Measurements from ENCODE around the gene OSBPL9.

DNA sequence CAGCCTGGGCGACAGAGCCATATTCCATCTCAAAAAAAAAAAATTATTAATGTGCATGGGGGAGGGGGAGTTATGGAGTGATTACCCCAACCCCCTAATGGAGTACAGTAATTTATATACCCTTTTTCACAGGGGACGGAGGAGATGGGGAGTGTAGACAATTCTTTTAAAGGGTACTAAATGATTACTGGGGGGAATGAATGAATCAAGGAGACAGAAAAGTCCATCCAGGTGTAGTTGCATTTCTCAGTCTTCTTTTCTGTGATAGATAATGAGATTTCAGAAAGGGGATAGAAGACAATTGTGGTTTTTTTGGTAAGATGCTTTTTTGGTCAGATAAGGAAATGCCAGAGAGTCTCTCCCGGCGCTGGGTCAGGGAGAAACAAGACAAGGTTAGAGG is 13.0 kb downstream of the OSBPL9 start:
- TF ChIP-seq, protein P1, sequence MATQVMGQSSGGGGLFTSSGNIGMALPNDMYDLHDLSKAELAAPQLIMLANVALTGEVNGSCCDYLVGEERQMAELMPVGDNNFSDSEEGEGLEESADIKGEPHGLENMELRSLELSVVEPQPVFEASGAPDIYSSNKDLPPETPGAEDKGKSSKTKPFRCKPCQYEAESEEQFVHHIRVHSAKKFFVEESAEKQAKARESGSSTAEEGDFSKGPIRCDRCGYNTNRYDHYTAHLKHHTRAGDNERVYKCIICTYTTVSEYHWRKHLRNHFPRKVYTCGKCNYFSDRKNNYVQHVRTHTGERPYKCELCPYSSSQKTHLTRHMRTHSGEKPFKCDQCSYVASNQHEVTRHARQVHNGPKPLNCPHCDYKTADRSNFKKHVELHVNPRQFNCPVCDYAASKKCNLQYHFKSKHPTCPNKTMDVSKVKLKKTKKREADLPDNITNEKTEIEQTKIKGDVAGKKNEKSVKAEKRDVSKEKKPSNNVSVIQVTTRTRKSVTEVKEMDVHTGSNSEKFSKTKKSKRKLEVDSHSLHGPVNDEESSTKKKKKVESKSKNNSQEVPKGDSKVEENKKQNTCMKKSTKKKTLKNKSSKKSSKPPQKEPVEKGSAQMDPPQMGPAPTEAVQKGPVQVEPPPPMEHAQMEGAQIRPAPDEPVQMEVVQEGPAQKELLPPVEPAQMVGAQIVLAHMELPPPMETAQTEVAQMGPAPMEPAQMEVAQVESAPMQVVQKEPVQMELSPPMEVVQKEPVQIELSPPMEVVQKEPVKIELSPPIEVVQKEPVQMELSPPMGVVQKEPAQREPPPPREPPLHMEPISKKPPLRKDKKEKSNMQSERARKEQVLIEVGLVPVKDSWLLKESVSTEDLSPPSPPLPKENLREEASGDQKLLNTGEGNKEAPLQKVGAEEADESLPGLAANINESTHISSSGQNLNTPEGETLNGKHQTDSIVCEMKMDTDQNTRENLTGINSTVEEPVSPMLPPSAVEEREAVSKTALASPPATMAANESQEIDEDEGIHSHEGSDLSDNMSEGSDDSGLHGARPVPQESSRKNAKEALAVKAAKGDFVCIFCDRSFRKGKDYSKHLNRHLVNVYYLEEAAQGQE (IDR thresholded peaks at IDR 0.05; ENCODE audit: unreplicated experiment) = no peak
- TF ChIP-seq EZH2 (IDR thresholded peaks at IDR 0.05; ENCODE audit: low read depth, unreplicated experiment) (no peak), POLR2AphosphoS5 (IDR thresholded peaks at IDR 0.05; ENCODE audit: low read depth) (no peak), STAT1 (IDR thresholded peaks at IDR 0.05; ENCODE audit: unreplicated experiment) (no peak), NANOG (IDR thresholded peaks at IDR 0.05; ENCODE audit: borderline replicate concordance) (no peak), ZNF114 (CRISPR knock-in tag; IDR thresholded peaks at IDR 0.05) (no peak), EZH2phosphoT487 (IDR thresholded peaks at IDR 0.05; ENCODE audit: unreplicated experiment) (no peak), ZNF331 (CRISPR knock-in tag; IDR thresholded peaks at IDR 0.05; ENCODE audit: low read depth) (no peak), CREB1 (CRISPR knock-in tag; IDR thresholded peaks at IDR 0.05; ENCODE audit: low read depth) (no peak), JUNB (IDR thresholded peaks at IDR 0.05; ENCODE audit: unreplicated experiment) (no peak), ETS1 (IDR thresholded peaks at IDR 0.05) (no peak)
- TF ChIP-seq, protein P2, sequence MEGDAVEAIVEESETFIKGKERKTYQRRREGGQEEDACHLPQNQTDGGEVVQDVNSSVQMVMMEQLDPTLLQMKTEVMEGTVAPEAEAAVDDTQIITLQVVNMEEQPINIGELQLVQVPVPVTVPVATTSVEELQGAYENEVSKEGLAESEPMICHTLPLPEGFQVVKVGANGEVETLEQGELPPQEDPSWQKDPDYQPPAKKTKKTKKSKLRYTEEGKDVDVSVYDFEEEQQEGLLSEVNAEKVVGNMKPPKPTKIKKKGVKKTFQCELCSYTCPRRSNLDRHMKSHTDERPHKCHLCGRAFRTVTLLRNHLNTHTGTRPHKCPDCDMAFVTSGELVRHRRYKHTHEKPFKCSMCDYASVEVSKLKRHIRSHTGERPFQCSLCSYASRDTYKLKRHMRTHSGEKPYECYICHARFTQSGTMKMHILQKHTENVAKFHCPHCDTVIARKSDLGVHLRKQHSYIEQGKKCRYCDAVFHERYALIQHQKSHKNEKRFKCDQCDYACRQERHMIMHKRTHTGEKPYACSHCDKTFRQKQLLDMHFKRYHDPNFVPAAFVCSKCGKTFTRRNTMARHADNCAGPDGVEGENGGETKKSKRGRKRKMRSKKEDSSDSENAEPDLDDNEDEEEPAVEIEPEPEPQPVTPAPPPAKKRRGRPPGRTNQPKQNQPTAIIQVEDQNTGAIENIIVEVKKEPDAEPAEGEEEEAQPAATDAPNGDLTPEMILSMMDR (conservative IDR thresholded peaks at IDR 0.05; ENCODE audit: low read depth in 2 of 2) = no peak
- TF ChIP-seq, protein P3, sequence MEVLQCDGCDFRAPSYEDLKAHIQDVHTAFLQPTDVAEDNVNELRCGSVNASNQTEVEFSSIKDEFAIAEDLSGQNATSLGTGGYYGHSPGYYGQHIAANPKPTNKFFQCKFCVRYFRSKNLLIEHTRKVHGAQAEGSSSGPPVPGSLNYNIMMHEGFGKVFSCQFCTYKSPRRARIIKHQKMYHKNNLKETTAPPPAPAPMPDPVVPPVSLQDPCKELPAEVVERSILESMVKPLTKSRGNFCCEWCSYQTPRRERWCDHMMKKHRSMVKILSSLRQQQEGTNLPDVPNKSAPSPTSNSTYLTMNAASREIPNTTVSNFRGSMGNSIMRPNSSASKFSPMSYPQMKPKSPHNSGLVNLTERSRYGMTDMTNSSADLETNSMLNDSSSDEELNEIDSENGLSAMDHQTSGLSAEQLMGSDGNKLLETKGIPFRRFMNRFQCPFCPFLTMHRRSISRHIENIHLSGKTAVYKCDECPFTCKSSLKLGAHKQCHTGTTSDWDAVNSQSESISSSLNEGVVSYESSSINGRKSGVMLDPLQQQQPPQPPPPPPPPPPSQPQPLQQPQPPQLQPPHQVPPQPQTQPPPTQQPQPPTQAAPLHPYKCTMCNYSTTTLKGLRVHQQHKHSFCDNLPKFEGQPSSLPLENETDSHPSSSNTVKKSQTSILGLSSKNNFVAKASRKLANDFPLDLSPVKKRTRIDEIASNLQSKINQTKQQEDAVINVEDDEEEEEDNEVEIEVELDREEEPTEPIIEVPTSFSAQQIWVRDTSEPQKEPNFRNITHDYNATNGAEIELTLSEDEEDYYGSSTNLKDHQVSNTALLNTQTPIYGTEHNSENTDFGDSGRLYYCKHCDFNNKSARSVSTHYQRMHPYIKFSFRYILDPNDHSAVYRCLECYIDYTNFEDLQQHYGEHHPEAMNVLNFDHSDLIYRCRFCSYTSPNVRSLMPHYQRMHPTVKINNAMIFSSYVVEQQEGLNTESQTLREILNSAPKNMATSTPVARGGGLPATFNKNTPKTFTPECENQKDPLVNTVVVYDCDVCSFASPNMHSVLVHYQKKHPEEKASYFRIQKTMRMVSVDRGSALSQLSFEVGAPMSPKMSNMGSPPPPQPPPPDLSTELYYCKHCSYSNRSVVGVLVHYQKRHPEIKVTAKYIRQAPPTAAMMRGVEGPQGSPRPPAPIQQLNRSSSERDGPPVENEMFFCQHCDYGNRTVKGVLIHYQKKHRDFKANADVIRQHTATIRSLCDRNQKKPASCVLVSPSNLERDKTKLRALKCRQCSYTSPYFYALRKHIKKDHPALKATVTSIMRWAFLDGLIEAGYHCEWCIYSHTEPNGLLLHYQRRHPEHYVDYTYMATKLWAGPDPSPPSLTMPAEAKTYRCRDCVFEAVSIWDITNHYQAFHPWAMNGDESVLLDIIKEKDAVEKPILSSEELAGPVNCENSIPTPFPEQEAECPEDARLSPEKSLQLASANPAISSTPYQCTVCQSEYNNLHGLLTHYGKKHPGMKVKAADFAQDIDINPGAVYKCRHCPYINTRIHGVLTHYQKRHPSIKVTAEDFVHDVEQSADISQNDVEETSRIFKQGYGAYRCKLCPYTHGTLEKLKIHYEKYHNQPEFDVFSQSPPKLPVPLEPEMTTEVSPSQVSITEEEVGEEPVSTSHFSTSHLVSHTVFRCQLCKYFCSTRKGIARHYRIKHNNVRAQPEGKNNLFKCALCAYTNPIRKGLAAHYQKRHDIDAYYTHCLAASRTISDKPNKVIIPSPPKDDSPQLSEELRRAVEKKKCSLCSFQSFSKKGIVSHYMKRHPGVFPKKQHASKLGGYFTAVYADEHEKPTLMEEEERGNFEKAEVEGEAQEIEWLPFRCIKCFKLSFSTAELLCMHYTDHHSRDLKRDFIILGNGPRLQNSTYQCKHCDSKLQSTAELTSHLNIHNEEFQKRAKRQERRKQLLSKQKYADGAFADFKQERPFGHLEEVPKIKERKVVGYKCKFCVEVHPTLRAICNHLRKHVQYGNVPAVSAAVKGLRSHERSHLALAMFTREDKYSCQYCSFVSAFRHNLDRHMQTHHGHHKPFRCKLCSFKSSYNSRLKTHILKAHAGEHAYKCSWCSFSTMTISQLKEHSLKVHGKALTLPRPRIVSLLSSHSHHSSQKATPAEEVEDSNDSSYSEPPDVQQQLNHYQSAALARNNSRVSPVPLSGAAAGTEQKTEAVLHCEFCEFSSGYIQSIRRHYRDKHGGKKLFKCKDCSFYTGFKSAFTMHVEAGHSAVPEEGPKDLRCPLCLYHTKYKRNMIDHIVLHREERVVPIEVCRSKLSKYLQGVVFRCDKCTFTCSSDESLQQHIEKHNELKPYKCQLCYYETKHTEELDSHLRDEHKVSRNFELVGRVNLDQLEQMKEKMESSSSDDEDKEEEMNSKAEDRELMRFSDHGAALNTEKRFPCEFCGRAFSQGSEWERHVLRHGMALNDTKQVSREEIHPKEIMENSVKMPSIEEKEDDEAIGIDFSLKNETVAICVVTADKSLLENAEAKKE (CRISPR knock-in tag; IDR thresholded peaks at IDR 0.05) = no peak
